ENCODE measurements around the gene CFAP251. TPM values are rescaled to one million over a fixed set of nuclear protein-coding genes. Genes with fewer than 3 reads are reported as not detected.
"Not testable (repeated sequence)": the region's sequence is repeated elsewhere in the genome, so short reads cannot be mapped to it uniquely, and the experiment has no call there.

The CFAP251 gene
- total RNA-seq, 4 donors from 2014 or later, result 0.41 to 1.7 TPM; not detected in 2

DNA sequence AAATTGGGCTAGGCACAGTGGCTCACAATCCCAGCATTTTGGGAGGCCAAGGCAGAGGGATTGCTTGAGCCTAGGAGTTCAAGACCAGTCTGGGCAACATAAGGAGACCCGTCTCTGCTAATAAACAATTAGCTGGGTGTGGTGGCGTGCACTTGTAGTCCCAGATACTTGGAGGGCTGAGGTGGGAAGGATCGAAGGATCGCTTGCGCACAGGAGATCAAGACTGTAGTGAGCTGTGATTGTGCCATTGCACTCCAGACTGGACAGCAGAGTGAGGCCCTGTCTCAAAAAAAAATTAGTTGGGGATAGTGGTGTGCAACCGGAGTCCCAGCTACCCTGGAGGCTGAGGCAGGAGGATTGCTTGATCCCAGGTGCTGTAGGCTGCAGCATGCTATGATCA is 64.6 kb downstream of the CFAP251 start:
- no peak for DNase-seq
- H3K36me3 ChIP-seq, result no peaks in the 10 kb centered on the region
- intact Hi-C loops (cut with DNase I; ENCODE audit: low total_unique reads) (no loop called here), in situ Hi-C loops (cut with MboI; ENCODE audit: low pct_ligation_motif_present in 1 of 4, low pct_unique_long_range_greater_than_20kb in 1 of 4, low sequenced_read_pairs in 3 of 4) (no loop called here)
- TF ChIP-seq EP300 (IDR thresholded peaks at IDR 0.05; ENCODE audit: low read depth), result no peak
- TF ChIP-seq POLR2AphosphoS5 (IDR thresholded peaks at IDR 0.05), result no peak
- TF ChIP-seq, protein P1, sequence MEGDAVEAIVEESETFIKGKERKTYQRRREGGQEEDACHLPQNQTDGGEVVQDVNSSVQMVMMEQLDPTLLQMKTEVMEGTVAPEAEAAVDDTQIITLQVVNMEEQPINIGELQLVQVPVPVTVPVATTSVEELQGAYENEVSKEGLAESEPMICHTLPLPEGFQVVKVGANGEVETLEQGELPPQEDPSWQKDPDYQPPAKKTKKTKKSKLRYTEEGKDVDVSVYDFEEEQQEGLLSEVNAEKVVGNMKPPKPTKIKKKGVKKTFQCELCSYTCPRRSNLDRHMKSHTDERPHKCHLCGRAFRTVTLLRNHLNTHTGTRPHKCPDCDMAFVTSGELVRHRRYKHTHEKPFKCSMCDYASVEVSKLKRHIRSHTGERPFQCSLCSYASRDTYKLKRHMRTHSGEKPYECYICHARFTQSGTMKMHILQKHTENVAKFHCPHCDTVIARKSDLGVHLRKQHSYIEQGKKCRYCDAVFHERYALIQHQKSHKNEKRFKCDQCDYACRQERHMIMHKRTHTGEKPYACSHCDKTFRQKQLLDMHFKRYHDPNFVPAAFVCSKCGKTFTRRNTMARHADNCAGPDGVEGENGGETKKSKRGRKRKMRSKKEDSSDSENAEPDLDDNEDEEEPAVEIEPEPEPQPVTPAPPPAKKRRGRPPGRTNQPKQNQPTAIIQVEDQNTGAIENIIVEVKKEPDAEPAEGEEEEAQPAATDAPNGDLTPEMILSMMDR (IDR thresholded peaks at IDR 0.05), result no peak
- TF ChIP-seq POLR2A (IDR thresholded peaks at IDR 0.05), result no peak
- H3K4me1 ChIP-seq, result no peaks in the 10 kb centered on the region
- no peaks in the 10 kb centered on the region for H3K27me3 ChIP-seq
- 93% methylated on average over 6 of the region's 6 CpGs; no CpG with 5 or more reads in 1 of the 2 donors for WGBS, 2 donors (ENCODE audit: low coverage in 1 of 2)
- no peaks in the 10 kb centered on the region for H3K9me3 ChIP-seq
- no peak overlapping the region for H3K4me3 ChIP-seq
- no peak overlapping the region for H3K27ac ChIP-seq

- H3K27me3 ChIP-seq, result no peaks in the 10 kb centered on the region
- TF ChIP-seq, protein P1 (IDR thresholded peaks at IDR 0.05), result no peak
- TF ChIP-seq POLR2A (IDR thresholded peaks at IDR 0.05) (no peak), EP300 (IDR thresholded peaks at IDR 0.05; ENCODE audit: low read depth) (no peak), POLR2AphosphoS5 (IDR thresholded peaks at IDR 0.05) (no peak)
- WGBS, 2 donors (ENCODE audit: low coverage in 1 of 2), result 64 to 66% methylated on average over 6 to 13 of the region's 13 CpGs
- H3K4me3 ChIP-seq, result no peak overlapping the region
- H3K36me3 ChIP-seq, result no peaks in the 10 kb centered on the region
- H3K9me3 ChIP-seq, result no peaks in the 10 kb centered on the region
- intact Hi-C loops (cut with DNase I; ENCODE audit: low total_unique reads) (no loop called here), in situ Hi-C loops (cut with MboI; ENCODE audit: low pct_ligation_motif_present in 1 of 4, low pct_unique_long_range_greater_than_20kb in 1 of 4, low sequenced_read_pairs in 3 of 4) (no loop called here)
- no peak overlapping the region for H3K27ac ChIP-seq
- no peaks in the 10 kb centered on the region for H3K4me1 ChIP-seq
- no peak for DNase-seq
These were observed 65.3 kb downstream of the CFAP251 start for GRCh38 chr12:121983536-121984210.

- no peak overlapping the region for H3K27ac ChIP-seq
- WGBS, 2 donors (ENCODE audit: low coverage in 1 of 2), result 72 to 82% methylated on average over 7 to 14 of the region's 14 CpGs
- TF ChIP-seq EP300 (IDR thresholded peaks at IDR 0.05; ENCODE audit: low read depth), result no peak
- TF ChIP-seq POLR2A (IDR thresholded peaks at IDR 0.05), result no peak
- TF ChIP-seq, protein P1 (IDR thresholded peaks at IDR 0.05), result no peak
- TF ChIP-seq POLR2AphosphoS5 (IDR thresholded peaks at IDR 0.05), result no peak
- no peak overlapping the region for H3K4me3 ChIP-seq
- intact Hi-C loops (cut with DNase I; ENCODE audit: low total_unique reads), result no loop called here
- in situ Hi-C loops (cut with MboI; ENCODE audit: low pct_ligation_motif_present in 1 of 4, low pct_unique_long_range_greater_than_20kb in 1 of 4, low sequenced_read_pairs in 3 of 4), result no loop called here
- H3K9me3 ChIP-seq, result no peaks in the 10 kb centered on the region
- H3K36me3 ChIP-seq, result no peaks in the 10 kb centered on the region
- H3K4me1 ChIP-seq, result no peaks in the 10 kb centered on the region
- no peaks in the 10 kb centered on the region for H3K27me3 ChIP-seq
- DNase-seq, result no peak
These were observed 68.3 kb downstream of the CFAP251 start for GRCh38 chr12:121986489-121987245.

GRCh38 chr12:121988519-121988918 is 70.1 kb downstream of the CFAP251 start:
- H3K36me3 ChIP-seq; H3K27me3 ChIP-seq; H3K27ac ChIP-seq; intact Hi-C loops (cut with DNase I; ENCODE audit: low total_unique reads); in situ Hi-C loops (cut with MboI; ENCODE audit: low pct_ligation_motif_present in 1 of 4, low pct_unique_long_range_greater_than_20kb in 1 of 4, low sequenced_read_pairs in 3 of 4); DNase-seq; H3K4me1 ChIP-seq; H3K9me3 ChIP-seq; H3K4me3 ChIP-seq: not testable (repeated sequence)
- 92 to 95% methylated on average over 7 to 10 of the region's 10 CpGs for WGBS, 2 donors (ENCODE audit: low coverage in 1 of 2)

Data from transverse colon (tissue), 4 donors.